ENCODE measurements around the gene CLDN1.

DNA sequence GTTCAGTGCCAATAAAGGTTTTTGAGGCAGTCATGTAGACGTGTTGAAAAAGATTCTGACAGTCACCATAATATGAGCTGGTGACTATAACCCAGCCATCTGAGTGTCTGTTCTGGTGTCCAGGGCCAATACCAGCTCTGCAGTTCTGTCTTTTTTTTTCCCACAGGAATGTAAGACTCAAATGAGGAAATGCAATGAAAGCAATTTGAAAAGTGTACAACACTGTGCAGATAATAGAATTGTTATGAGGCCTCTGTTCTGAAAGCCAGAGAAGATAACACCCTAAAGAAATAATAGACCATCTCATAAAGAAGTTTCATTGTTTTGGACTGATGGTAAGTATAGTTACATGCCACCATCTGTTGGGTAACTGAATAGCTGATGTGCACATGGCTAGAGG is 57.1 kb downstream of the CLDN1 start:
- TF ChIP-seq, protein P1, sequence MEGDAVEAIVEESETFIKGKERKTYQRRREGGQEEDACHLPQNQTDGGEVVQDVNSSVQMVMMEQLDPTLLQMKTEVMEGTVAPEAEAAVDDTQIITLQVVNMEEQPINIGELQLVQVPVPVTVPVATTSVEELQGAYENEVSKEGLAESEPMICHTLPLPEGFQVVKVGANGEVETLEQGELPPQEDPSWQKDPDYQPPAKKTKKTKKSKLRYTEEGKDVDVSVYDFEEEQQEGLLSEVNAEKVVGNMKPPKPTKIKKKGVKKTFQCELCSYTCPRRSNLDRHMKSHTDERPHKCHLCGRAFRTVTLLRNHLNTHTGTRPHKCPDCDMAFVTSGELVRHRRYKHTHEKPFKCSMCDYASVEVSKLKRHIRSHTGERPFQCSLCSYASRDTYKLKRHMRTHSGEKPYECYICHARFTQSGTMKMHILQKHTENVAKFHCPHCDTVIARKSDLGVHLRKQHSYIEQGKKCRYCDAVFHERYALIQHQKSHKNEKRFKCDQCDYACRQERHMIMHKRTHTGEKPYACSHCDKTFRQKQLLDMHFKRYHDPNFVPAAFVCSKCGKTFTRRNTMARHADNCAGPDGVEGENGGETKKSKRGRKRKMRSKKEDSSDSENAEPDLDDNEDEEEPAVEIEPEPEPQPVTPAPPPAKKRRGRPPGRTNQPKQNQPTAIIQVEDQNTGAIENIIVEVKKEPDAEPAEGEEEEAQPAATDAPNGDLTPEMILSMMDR (IDR thresholded peaks at IDR 0.05), result no peak
- TF ChIP-seq POLR2A (IDR thresholded peaks at IDR 0.05), result no peak

Data from transverse colon (tissue), 3 donors.